GM12865 (cell line): ENCODE results near the gene TCN1.
"Not testable (repeated sequence)": the region's sequence is repeated elsewhere in the genome, so short reads cannot be mapped to it uniquely, and the experiment has no call there.

Source experiments
- DNase-seq: peaks from one replicate; pipeline ENCODE4 v3.0.0; 2010; ENCODE audit warnings: low read depth
- H3K4me3 ChIP-seq: 2 replicates; pipeline ENCODE4 v1.5.1; 2011; ENCODE audit warnings: mild to moderate bottlenecking, low read depth, low read length, control low read depth
- CTCF ChIP-seq: IDR thresholded peaks from 2 replicates; pipeline ENCODE4 v1.5.1; 2011; ENCODE audit warnings: low read length, control low read depth, low read depth, inconsistent platforms; ENCODE audit not compliant: insufficient read depth; ENCODE audit errors: missing control alignments

The TCN1 gene, protein sequence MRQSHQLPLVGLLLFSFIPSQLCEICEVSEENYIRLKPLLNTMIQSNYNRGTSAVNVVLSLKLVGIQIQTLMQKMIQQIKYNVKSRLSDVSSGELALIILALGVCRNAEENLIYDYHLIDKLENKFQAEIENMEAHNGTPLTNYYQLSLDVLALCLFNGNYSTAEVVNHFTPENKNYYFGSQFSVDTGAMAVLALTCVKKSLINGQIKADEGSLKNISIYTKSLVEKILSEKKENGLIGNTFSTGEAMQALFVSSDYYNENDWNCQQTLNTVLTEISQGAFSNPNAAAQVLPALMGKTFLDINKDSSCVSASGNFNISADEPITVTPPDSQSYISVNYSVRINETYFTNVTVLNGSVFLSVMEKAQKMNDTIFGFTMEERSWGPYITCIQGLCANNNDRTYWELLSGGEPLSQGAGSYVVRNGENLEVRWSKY

GRCh38 chr11:59866397-59866796, at the start of gene TCN1:
TCN1 (minus strand) TSS chr11:59866487; CDS start chr11:59866470, 17 bp downstream.
- no peak for DNase-seq
- no peak for TF ChIP-seq CTCF
- H3K4me3 ChIP-seq: no peak within 1 kb of the TSS

DNA sequence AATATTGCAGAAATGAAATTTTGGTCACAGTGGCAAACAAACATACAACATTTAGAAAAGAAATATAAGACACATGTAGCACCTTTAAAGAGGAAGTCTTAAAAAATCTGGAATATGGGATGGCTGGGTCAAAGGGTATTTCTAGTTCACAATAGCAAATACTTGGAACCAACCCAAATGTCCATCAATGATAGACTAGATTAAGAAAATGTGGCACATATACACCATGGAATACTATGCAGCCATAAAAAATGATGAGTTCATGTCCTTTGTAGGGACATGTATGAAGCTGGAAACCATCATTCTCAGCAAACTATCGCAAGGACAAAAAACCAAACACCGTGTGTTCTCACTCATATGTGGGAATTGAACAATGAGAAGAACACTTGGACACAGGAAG, 37.3 kb upstream of the TCN1 start:
- DNase-seq, H3K4me3 ChIP-seq: not testable (repeated sequence)

DNA sequence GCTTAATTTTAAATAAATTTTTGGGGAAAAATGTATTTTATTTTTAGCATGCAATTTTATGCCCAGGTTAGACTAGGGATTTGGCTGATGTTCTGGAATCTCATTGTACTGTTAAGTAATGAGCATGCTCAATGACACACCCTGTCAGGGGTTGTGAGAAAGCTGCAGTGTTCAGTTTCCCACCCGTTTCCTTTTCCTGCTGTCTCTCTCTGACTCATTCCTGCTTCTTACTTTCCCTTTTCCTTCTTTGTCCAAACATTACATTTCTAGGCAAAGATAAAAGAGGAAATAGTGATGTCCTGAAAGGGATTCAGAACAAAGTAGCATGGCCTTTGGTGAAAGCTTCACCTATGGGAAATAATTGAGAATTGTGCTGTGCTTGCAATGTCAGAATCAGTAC, 35.0 kb upstream of the TCN1 start:
- DNase-seq: no peak
- no peak for TF ChIP-seq CTCF
- H3K4me3 ChIP-seq: no peak overlapping the region

GRCh38 chr11:59900366-59901126, 34.3 kb upstream of the TCN1 start:
- H3K4me3 ChIP-seq: no peak overlapping the region
- DNase-seq: no peak
- TF ChIP-seq CTCF: no peak

- no peak overlapping the region for H3K4me3 ChIP-seq
- DNase-seq: no peak
- TF ChIP-seq CTCF: no peak
Measured at GRCh38 chr11:59899532-59899931, 33.2 kb upstream of the TCN1 start.

DNA sequence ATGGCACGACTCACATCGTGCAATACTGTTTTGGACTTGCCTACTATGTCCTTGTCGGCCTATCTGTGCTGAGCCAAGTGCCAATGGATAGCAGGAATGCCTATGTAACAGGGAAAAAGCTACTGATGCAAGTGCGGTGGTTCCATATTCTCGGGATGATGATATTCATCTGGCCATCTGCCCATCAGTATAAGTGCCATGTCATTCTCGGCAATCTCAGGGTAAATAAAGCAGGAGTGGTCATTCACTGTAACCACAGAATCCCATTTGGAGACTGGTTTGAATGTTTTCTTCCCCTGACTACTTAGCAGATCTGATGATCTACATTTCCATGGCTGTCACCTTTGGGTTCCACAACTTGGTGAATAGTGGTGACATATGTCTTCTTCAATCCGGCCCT, 32.4 kb upstream of the TCN1 start:
- no peak for TF ChIP-seq CTCF
- no peak overlapping the region for H3K4me3 ChIP-seq
- no peak for DNase-seq

GRCh38 chr11:59898046-59898445, 31.8 kb upstream of the TCN1 start:
- DNase-seq: no peak
- no peak overlapping the region for H3K4me3 ChIP-seq
- TF ChIP-seq CTCF: no peak
